SKM-1 treated with dmso at 0.1 percent for 144 hours (cell line): ENCODE results near the gene IGFL1.
"Not testable (repeated sequence)": the region's sequence is repeated elsewhere in the genome, so short reads cannot be mapped to it uniquely, and the experiment has no call there.

Source experiments
- DNase-seq: peaks from one replicate; lab custom pipeline; 2025; ENCODE audit not compliant: unreplicated experiment; lab: John Stamatoyannopoulos, UW

Gene IGFL1

DNA sequence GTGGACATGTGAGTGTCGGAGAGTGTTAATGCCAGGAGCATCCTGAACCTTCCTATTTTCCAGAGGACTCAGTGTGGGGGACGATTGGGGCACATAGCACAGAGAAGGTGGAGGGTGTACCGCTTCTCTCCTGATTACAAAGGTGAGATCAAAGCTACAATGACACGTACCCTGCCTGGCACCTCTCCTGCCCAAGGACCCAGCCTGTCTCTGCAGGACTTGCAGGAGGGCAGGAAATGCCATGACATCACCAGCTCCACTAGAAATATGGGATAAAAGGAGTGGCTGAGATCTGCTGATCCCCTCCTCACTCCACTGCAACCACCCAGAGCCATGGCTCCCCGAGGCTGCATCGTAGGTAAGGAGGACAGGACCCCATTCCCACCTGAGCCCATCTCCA lies at the start of gene IGFL1:
Gene IGFL1, plus strand, starts transcription at position 301 of the 400 bp plus-strand sequence. Its CDS starts 33 bp downstream, at position 334.
- no peak for DNase-seq

DNA sequence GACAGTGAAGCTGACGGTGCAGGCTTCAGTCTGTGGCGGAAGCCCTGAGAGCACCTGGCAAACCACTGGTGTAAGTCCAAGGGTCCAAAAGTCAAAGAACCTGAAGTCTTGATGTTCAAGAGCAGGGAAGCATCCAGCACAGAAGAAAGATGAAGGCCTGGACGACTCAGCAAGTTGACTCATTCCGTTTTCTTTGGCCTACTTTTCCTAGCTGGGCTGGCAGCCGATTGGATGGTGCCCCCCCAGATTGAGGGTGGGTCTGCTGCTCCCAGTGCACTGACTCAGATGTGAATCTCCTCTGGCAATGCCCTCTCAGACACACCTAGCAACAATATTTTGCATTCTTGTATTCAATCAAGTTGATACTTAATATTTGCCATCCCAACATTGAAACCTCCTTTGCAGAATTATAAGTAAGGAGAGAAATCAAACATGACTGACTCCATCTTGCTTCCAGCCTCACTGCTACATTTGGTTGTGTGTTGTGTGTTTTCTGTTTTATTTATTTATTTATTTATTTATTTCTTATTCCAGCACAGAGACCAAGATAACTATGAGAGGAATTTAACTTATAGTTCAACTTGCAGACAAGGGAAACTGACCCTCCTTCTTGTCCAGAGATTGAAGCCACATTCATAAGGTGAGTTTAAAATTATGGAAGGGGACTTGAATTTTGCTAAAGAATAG lies 48.7 kb upstream of the IGFL1 start:
- DNase-seq = no peak

- DNase-seq = no peak
Measured at GRCh38 chr19:46181388-46181779, 48.2 kb upstream of the IGFL1 start.

GRCh38 chr19:46182476-46182875 lies 47.1 kb upstream of the IGFL1 start:
- no peak for DNase-seq

DNA sequence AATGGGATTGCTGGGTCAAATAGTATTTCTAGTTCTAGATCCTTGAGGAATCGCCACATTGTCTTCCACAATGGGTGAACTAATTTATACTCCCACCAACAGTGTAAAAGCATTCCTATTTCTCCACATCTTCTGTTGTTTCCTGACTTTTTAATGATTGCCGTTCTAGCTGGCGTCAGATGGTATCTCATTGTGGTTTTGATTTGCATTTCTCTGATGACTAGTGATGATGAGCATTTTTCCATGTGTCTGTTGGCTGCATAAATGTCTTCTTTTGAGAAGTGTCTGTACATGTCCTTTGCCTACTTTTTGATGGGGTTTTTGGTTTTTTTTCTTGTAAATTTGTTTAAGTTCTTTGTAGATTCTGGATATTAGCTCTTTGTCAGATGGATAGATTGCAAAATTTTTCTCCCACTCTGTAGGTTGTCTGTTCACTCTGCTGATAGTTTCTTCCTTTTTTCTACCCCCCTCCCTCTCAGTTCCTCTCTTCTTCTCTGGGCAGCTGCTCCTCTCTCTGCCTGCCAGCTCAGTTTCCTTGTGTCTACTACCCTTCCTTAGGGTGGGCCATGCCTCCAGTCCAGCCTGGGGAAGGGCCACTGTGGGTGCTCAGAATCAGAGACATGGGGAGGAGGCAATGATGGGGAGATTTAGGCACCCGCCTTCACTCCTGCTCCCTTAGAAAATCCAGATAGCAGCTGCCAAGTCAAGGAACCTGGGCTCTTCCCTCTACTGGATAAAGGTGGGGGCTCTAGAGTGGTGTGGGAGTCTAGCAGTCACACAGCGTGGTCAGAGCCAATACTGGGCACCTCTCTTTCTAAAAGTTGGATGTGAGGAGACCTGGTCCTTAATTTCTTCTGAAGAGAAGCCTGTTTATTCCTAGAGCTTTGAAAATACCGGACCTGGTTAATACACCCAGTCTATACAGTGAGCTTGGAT lies 44.5 kb upstream of the IGFL1 start:
- DNase-seq = not testable (repeated sequence)

DNA sequence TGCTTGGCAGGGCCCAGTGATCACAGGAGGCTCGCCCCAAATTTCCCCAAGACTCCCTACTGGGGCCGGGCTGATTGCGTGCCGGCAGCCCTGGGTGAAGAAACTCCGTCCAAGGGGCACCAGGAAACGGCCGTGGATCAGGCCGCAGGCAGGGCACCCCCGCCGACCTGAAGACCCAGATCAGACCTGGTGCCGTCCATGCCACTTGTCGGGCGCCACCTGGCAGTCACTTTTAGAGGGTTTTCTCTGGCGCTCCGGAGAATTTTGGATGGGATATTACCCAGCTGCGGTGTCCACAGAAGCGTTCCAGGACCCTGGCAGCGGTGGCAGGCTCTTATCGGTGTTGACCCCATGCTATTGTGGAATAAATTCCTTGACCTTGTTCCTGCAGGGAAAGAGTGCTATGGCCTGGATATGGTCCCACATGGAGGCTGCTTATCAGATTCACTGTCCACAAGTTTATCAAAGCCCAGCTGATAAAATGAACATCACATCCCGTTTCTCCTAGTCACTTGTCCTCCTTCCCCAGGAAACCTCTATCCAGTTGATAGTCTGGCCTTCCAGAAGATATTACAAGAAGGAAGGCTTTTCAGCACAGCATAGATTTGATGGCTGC lies 43.3 kb upstream of the IGFL1 start:
- no peak for DNase-seq

GRCh38 chr19:46186717-46187101 lies 42.8 kb upstream of the IGFL1 start:
- no peak for DNase-seq

- DNase-seq = no peak
Measured at GRCh38 chr19:46189971-46190888, 39.3 kb upstream of the IGFL1 start.

DNA sequence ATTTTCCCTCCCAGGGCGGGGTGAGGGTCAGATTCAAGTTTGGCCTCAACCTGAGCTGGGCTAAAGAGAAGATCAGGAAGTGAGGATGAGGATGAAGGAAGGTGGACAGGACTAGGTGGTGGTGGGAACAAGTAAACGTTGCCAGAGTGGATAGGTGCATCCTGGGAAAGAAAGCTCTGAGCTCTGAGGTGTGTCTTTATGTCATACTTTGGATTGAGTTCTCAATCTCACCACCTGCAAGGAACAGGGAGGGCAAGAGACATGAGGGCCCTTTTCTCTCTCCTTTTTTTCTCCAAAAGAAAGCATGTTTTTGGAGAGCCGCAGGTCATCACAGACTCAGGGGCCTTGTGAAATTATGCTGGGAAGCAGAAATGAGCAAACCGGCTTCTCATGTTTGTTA lies 38.2 kb upstream of the IGFL1 start:
- no peak for DNase-seq

DNA sequence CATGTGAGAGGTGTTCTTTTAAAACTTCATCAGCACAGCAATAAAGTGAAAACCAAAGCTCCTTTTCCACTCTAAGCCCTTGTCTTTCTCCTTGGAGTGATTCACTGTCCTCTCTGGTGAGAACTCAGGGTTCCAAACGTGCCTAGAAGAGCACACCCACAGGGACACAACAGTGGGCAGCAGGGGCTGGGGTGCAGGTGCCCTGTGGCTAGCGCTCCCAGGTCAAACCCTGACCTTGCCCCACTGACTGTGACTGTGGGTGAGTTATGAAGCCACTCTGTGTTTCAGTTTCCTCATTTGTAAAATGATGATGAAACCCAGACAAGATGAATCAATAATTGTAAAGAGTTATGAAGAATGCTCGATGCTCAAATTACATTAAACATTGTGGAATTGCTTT lies 37.6 kb upstream of the IGFL1 start:
- DNase-seq = no peak

DNA sequence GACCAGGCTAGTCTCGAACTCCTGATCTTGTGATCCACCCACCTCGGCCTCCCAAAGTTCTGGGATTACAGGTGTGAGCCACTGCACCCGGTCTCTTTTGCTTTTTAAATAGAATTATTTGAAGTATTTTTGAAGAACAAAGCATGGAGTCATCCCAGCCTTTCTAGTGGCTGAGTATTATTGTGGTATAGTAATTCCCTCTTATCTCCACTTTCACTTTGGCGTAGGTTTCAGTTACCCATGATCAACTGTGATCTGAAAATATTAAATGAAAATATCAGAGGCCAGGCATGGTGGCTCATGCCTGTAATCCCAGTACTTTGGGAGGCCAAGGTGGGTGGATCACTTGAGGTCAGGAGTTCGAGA lies 36.9 kb upstream of the IGFL1 start:
- DNase-seq = not testable (repeated sequence)

- peak; percentile 33 for DNase-seq
Measured at GRCh38 chr19:46192992-46193650, 36.4 kb upstream of the IGFL1 start.

GRCh38 chr19:46193678-46194077 lies 35.9 kb upstream of the IGFL1 start:
- DNase-seq = no peak

- DNase-seq = no peak
Measured at GRCh38 chr19:46195104-46195503, 34.4 kb upstream of the IGFL1 start.

DNA sequence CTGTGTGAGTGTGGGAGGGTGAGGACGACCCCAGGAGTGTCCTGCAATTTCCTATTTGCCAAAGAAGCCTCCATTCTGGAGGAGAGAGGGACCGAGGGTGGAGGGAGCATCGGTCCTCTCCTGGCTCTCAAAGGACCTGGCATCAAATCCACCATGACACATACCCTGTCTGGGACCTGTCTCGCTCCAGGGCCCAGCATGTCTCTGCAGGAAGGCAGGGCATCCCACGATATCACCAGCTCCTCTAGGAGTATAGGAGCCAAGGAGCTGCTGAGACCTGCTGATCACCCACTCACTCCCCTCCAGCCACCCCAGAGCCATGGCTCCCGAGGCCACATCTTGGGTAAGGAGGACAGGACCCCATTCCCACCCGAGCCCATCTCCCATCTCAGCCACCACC lies 33.6 kb upstream of the IGFL1 start:
- not testable (repeated sequence) for DNase-seq

- no peak for DNase-seq
Measured at GRCh38 chr19:46196410-46197124, 33.0 kb upstream of the IGFL1 start.

DNA sequence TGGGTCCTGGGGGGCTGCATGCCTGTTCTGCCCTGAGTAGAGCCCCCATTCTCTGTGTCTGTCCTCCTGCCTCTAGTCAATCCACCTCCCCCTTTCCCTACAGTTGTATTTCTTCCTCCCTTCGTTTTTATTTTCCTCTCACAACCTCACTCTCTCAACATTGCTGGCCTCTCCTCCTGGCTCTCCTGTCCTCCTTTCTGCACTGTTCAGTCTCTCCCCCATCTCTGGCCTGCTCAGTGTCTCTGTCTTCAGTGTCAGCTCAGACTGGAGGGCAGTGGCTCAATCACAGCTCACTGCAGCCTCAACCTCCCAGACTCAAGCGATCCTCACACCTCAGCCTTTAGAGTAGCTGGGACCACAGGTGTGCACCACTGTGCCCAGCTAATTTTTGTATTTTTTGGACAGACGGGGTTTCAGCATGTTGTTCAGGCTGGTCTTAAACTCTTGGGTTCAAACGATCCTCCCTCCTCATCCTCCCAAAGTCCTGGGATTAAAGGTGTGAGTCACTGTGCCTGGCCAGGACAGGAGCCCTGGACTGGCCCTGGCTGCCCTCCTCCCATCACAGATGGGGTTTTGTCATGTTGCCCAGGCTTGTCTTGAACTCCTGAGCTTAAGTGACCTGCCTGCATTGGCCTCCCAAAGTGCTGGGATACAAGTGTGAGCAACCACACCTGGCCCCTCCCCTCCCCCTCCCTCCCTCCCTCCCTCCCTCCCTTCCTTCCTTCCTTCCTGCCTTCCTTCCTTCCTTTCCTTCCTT lies 32.0 kb upstream of the IGFL1 start:
- DNase-seq = no peak

DNA sequence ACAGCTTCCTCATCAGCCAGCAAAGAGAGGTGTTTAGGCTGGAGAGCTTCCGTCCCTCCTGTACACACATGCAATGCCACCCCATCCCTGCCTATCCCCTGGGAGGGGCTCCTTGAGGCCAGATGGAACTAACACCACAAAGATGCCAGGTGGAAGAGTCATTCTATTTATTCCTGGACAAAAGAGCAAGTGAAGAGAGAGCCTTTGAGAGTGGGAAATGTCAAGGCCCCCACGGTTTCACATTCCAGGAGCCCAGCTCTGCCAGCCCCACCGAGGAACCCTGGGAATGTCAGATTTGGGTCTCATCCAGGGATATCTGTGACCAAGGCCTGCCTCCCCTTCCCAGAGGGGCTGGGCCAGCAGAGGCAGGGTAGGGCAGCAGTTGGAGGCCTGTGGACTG lies 30.8 kb upstream of the IGFL1 start:
- DNase-seq = no peak
